HepG2 (cell line): Measurements from ENCODE around the gene RPH3AL. TPM values are rescaled to one million over a fixed set of nuclear protein-coding genes. Genes with fewer than 3 reads are reported as not detected.

Experiments
- ATF3 ChIP-seq: sonication (generic); formaldehyde crosslinking; IDR thresholded peaks from 2 replicates; pipeline ENCODE4 v1.4.0; 2020; ENCODE audit warnings: missing genetic modification reagents
- HIC2 ChIP-seq: sonication (generic); formaldehyde crosslinking; IDR thresholded peaks from 2 replicates; pipeline ENCODE4 v1.9.0; 2022; ENCODE audit warnings: low read depth, missing genetic modification reagents
- MAFF ChIP-seq: IDR thresholded peaks from 2 replicates; pipeline ENCODE4 v1.6.1; 2011; ENCODE audit warnings: low read depth, low read length, improper control_type of control experiment
- MBNL3 ChIP-seq: fragments of 250-450 bp; sonication (Bioruptor Pico); conservative IDR thresholded peaks from 2 replicates; pipeline ENCODE4 v1.8.0; 2022; ENCODE audit warnings: mild to moderate bottlenecking, inconsistent platforms
- MXD4 ChIP-seq: IDR thresholded peaks from 2 replicates; pipeline ENCODE4 v1.6.1; 2016; ENCODE audit warnings: mild to moderate bottlenecking, missing biosample characterization, missing genetic modification reagents
- NFYB ChIP-seq: sonication (generic); formaldehyde crosslinking; IDR thresholded peaks from 2 replicates; pipeline ENCODE4 v1.4.0; 2020; ENCODE audit warnings: missing genetic modification reagents
- NR2C2 ChIP-seq: sonication (generic); formaldehyde crosslinking; IDR thresholded peaks from 2 replicates; pipeline ENCODE4 v1.4.0; 2020; ENCODE audit warnings: missing genetic modification reagents, mild to moderate bottlenecking, moderate library complexity, borderline replicate concordance
- NR2F1 ChIP-seq, 2 experiments: fragments of 450-650 bp in 1 of 2; formaldehyde crosslinking in 1 of 2; IDR thresholded peaks; 2 replicates each; pipeline versions ENCODE4 v1.5.0 to v1.6.1; 2016 to 2020; ENCODE audit warnings: mild to moderate bottlenecking in 1 of 2, missing compliant biosample characterization in 1 of 2, missing genetic modification reagents in 1 of 2, moderate library complexity in 1 of 2
- RBFOX2 ChIP-seq: fragments of 200-400 bp; formaldehyde crosslinking; IDR thresholded peaks from 2 replicates; pipeline ENCODE4 v1.6.1; 2017; ENCODE audit warnings: low read depth, mild to moderate bottlenecking, low read length
- REPIN1 ChIP-seq: sonication (generic); formaldehyde crosslinking; IDR thresholded peaks from 2 replicates; pipeline ENCODE4 v1.8.0; 2022; ENCODE audit warnings: missing genetic modification reagents, low read depth, mild to moderate bottlenecking, borderline replicate concordance
- SALL1 ChIP-seq: sonication (generic); formaldehyde crosslinking; IDR thresholded peaks from 2 replicates; pipeline ENCODE4 v1.8.0; 2022; ENCODE audit warnings: mild to moderate bottlenecking, missing genetic modification reagents
- SNAI1 ChIP-seq: sonication (generic); formaldehyde crosslinking; IDR thresholded peaks from 2 replicates; pipeline ENCODE4 v1.5.0; 2020; ENCODE audit warnings: mild to moderate bottlenecking, missing genetic modification reagents, borderline replicate concordance
- TFDP1 ChIP-seq: IDR thresholded peaks from 2 replicates; pipeline ENCODE4 v1.6.1; 2016; ENCODE audit warnings: missing compliant biosample characterization, missing genetic modification reagents, borderline replicate concordance
- ZGPAT ChIP-seq: IDR thresholded peaks from 2 replicates; pipeline ENCODE4 v1.6.1; 2016; ENCODE audit warnings: mild to moderate bottlenecking
- ZNF264 ChIP-seq: sonication (generic); formaldehyde crosslinking; IDR thresholded peaks from 2 replicates; pipeline ENCODE4 v1.4.0; 2020; ENCODE audit warnings: missing genetic modification reagents
- ZNF331 ChIP-seq: sonication (generic); formaldehyde crosslinking; IDR thresholded peaks from 2 replicates; pipeline ENCODE4 v1.4.0; 2020; ENCODE audit warnings: missing genetic modification reagents
- ZNF549 ChIP-seq: sonication (generic); formaldehyde crosslinking; IDR thresholded peaks from 2 replicates; pipeline ENCODE4 v1.5.0; 2020; ENCODE audit warnings: missing genetic modification reagents
- ZNF558 ChIP-seq: sonication (generic); formaldehyde crosslinking; IDR thresholded peaks from 2 replicates; pipeline ENCODE4 v1.9.0; 2022; ENCODE audit warnings: mild to moderate bottlenecking, missing genetic modification reagents, borderline replicate concordance
- ZNF710 ChIP-seq: sonication (generic); formaldehyde crosslinking; IDR thresholded peaks from 2 replicates; pipeline ENCODE4 v1.5.0; 2020; ENCODE audit warnings: mild to moderate bottlenecking, missing genetic modification reagents, borderline replicate concordance
- ZSCAN31 ChIP-seq: sonication (generic); formaldehyde crosslinking; IDR thresholded peaks from 2 replicates; pipeline ENCODE4 v1.5.0; 2020; ENCODE audit warnings: low read depth, mild to moderate bottlenecking, missing genetic modification reagents
- polyA plus RNA-seq, 8 experiments: library from polyadenylated mRNA; depleted of rRNA in 3 of 8; stranded (reverse) in 7 of 8; unstranded in 1 of 8; fragments of >200 nt; fragmentation: Illumina TruSeq in 4 of 8; extraction: Trizol in 4 of 8; gene quantifications; 2 replicates each; pipeline versions ENCODE4 v1.2.1 to v1.2.3, GENCODE V29; 2011 to 2016; ENCODE audit warnings: low read depth in 4 of 8, missing spikeins in 1 of 8, mixed read lengths in 1 of 8; ENCODE audit not compliant: insufficient read depth in 1 of 8
- total RNA-seq, 5 experiments: library from RNA; depleted of rRNA; stranded (reverse); fragments of >200 nt; fragmentation: Illumina TruSeq; extraction: Trizol; gene quantifications; 2 replicates each; pipeline ENCODE4 v1.2.3, GENCODE V29; 2016; ENCODE audit warnings: low read depth in 1 of 5

Gene RPH3AL
- total and polyA plus RNA-seq, 2 of the 13 experiments (the other 11 are each of a cell fraction or from before 2014, with no cell fraction given): 7.8 to 16.4 TPM

GRCh38 chr17:386141-386876 is 33.7 kb upstream of the RPH3AL start (continued):
- 0 out of 2 replicates have a peak, but pooled peaks have one; percentile 10 for TF ChIP-seq MXD4 (CRISPR knock-in tag)
- peak; percentile 66 for TF ChIP-seq SALL1 (CRISPR knock-in tag)
- no peak for TF ChIP-seq MAFF
- TF ChIP-seq ATF3: 0 out of 2 replicates have a peak, but pooled peaks have one; percentile 20
- TF ChIP-seq ZNF549 (CRISPR knock-in tag): no peak
- no peak for TF ChIP-seq SNAI1 (CRISPR knock-in tag)
- TF ChIP-seq ZNF331: no peak
- TF ChIP-seq MBNL3 (CRISPR knock-in tag): no peak
- no peak for TF ChIP-seq ZNF558 (CRISPR knock-in tag)
- TF ChIP-seq ZSCAN31 (CRISPR knock-in tag): peak; percentile 61; the same call in 1 of the 2 replicates
- 0 out of 2 replicates have a peak, but pooled peaks have one; percentile 27 for TF ChIP-seq ZNF710 (CRISPR knock-in tag)
- peak in 1 of 2 experiments; percentile 61; a peak in 1 of 4 replicates for TF ChIP-seq NR2F1 (CRISPR knock-in tag; IDR thresholded peaks at IDR 0.05)
- peak; percentile 38; the same call in 1 of the 2 replicates for TF ChIP-seq TFDP1 (CRISPR knock-in tag)
- TF ChIP-seq ZNF264 (CRISPR knock-in tag): no peak
- TF ChIP-seq REPIN1 (CRISPR knock-in tag): peak; percentile 19; the same call in 1 of the 2 replicates
- no peak for TF ChIP-seq NFYB (CRISPR knock-in tag)
- peak; percentile 67; the same call in 1 of the 2 replicates for TF ChIP-seq ZGPAT (CRISPR knock-in tag)
- TF ChIP-seq NR2C2 (CRISPR knock-in tag): peak; percentile 37; the same call in 1 of the 2 replicates
- 0 out of 2 replicates have a peak, but pooled peaks have one; percentile 16 for TF ChIP-seq HIC2 (CRISPR knock-in tag)
- TF ChIP-seq RBFOX2: peak; percentile 25; the same call in 1 of the 2 replicates
